Right lung (tissue), 10 donors: Measurements from ENCODE around the gene EIF2AK3. TPM values are rescaled to one million over a fixed set of nuclear protein-coding genes. Genes with fewer than 3 reads are reported as not detected.
"Not testable (repeated sequence)": the region's sequence is repeated elsewhere in the genome, so short reads cannot be mapped to it uniquely, and the experiment has no call there.

Experiments used
- DNase-seq, 2 donors: peaks; one replicate each; pipeline ENCODE4 v3.0.0-alpha.2; 2013
- long read RNA-seq, 8 donors: transcript quantifications; one replicate each; lab custom pipeline, GENCODE V29; 2026
- polyA plus RNA-seq, 5 donors: library from polyadenylated mRNA; unstranded; fragments of 120-200 nt; gene quantifications; one replicate each; pipeline versions ENCODE4 v1.2.1 to v1.2.3, GENCODE V29; 2013; ENCODE audit warnings: inconsistent platforms in 1 of 5, low replicate concordance in 1 of 5; ENCODE audit not compliant: insufficient read length in 5 of 5, insufficient read depth in 1 of 5

EIF2AK3 gene
- 10 to 100 TPM; 22.4 to 29.8 (median 29.0) TPM for polyA plus RNA-seq
- long read RNA-seq, donor 1, full-length matches to known transcripts = 3 of 8 reads
- long read RNA-seq, donor 1, partial matches to known transcripts = 5 of 8 reads
- long read RNA-seq, donor 1, other reads (novel, unspliced or antisense) = 0 of 8 reads
- long read RNA-seq, donor 2 = 0 reads
- long read RNA-seq, donor 3 = 0 reads
- long read RNA-seq, donor 4, full-length matches to known transcripts = 1 of 1 reads
- long read RNA-seq, donor 4, partial matches to known transcripts = 0 of 1 reads
- long read RNA-seq, donor 4, other reads (novel, unspliced or antisense) = 0 of 1 reads
- long read RNA-seq, donor 5, full-length matches to known transcripts = 2 of 2 reads
- long read RNA-seq, donor 5, partial matches to known transcripts = 0 of 2 reads
- long read RNA-seq, donor 5, other reads (novel, unspliced or antisense) = 0 of 2 reads
- long read RNA-seq, donor 6, full-length matches to known transcripts = 2 of 2 reads
- long read RNA-seq, donor 6, partial matches to known transcripts = 0 of 2 reads
- long read RNA-seq, donor 6, other reads (novel, unspliced or antisense) = 0 of 2 reads
- long read RNA-seq, donor 7, partial matches to known transcripts = 0 of 1 reads
- long read RNA-seq, donor 7, other reads (novel, unspliced or antisense) = 0 of 1 reads
- long read RNA-seq, donor 8, full-length matches to known transcripts = 1 of 1 reads
- long read RNA-seq, donor 8, partial matches to known transcripts = 0 of 1 reads
- long read RNA-seq, donor 8, other reads (novel, unspliced or antisense) = 0 of 1 reads

- peak; percentile 100 for DNase-seq
Measured at GRCh38 chr2:88627055-88627855, at the start of gene EIF2AK3. Gene EIF2AK3 (minus strand): TSS chr2:88627464. CDS start chr2:88627274, 190 bp downstream.

DNA sequence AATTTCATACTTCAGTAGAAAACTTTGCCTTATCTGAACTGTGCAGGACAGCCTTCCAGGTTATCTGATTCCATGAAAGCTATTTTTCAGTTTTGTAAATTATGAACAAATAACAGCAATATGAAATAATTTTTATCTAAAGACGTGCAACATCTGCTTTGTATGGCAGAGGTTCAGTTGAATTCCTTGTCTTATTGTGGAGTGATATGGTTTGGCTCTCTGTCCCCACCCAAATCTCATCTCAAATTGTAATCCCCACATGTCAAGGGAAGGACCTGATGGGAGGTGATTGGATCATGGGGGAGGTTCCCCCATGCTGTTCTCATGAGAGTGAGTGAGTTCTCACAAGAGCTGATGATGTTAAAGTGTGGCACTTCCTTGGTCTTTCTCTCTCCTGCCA lies 46.1 kb upstream of the EIF2AK3 start:
- no peak for DNase-seq

DNA sequence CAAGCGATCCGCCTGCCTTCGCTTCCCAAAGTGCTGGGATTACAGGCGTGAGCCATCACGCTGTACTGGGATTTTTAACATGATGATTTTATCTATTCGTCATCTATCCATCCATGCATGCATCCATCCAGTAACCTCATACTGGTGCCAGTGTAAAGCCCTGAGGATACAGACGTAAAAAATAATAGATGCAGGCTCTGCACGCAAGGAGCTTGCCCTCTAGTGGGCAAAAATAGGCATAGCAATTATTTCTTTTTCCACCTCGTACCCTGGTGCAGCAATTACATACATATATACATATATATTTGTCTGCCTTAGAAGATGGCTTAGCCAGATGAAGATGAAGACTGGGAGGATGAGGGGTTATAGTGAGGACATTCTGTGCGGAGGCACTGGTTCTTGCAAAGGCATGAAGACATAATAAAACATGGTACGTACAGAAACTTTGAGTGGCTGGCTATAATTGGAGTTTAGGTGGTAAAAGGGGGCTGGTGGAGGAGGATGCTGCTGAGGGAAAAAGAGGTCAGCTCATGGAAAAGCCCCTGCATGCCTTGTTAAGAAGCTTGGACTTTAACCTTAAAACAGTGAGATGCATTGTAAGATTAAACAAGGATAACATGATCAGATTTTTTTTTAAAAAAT lies 44.6 kb upstream of the EIF2AK3 start:
- peak; percentile 23 to 29 for DNase-seq

GRCh38 chr2:88669482-88670214 lies 42.4 kb upstream of the EIF2AK3 start:
- peak in 1 of 2 donors; percentile 2 for DNase-seq

DNA sequence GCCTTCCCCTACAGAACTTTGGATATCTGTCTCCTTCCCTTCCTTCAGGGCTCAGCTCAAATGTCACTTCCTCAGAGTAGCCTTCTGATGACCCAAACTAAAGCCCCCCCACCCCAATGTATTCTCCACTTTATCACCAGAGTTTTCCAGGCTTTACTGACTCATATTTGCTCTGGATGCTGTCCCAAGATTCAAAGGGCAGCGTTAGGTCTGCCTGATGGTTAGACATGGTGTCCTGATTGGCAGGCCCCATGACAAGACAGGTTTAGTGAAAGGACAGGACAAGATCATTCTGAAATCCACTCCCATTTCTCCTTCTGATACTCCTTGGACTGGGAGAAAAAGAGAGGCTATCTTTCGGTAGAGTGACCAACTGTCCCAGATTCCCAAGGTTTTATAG lies 41.6 kb upstream of the EIF2AK3 start:
- no peak for DNase-seq

DNA sequence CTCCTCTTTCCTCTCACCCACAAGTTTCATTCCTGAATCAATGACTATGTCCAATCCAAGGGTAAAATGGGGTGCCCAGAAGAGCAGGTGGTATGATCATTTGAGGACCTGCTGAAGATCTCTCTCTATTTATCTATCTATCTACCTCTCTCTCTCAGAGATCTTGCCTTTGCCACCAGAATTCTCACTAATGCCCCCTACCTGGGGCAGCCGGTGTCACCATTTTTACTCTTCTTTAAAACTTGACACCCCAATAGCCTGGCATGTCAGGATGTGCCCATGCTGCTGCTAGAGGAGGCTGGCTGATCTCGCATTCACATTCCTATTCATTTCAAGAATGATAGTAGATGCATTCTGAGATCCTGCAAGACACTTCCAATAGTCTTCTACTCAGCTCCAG lies 40.0 kb upstream of the EIF2AK3 start:
- DNase-seq = no peak

GRCh38 chr2:88666576-88666975 lies 39.3 kb upstream of the EIF2AK3 start:
- DNase-seq = no peak

GRCh38 chr2:88660622-88661021 lies 33.4 kb upstream of the EIF2AK3 start:
- no peak for DNase-seq

GRCh38 chr2:88659538-88659915 lies 32.3 kb upstream of the EIF2AK3 start:
- DNase-seq = no peak

- DNase-seq = no peak
Measured at GRCh38 chr2:88658881-88659537, 31.7 kb upstream of the EIF2AK3 start.

GRCh38 chr2:88658326-88658725 lies 31.1 kb upstream of the EIF2AK3 start:
- DNase-seq = no peak

- no peak for DNase-seq
Measured at GRCh38 chr2:88657131-88657530, 29.9 kb upstream of the EIF2AK3 start.

DNA sequence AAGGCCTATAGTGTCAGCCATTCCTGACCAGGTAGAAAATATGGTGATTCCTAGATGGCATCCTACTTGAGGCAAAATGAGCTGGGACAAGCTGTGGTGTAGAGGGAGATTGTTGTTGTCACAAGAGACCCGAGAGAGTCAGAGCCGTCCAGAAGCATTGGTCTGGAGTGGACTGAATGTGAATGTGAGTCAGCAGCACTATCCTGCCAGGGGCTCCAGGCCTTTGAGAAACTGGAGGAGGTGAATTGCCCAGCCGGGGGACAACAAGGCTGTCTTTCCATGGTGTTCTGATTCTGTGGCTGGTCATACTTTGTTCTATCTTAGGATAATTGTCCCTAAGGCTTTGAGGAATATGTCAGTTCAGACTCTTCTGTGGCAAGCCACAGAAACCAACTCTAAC lies 29.4 kb upstream of the EIF2AK3 start:
- no peak for DNase-seq

- DNase-seq = no peak
Measured at GRCh38 chr2:88654714-88655113, 27.4 kb upstream of the EIF2AK3 start.

DNA sequence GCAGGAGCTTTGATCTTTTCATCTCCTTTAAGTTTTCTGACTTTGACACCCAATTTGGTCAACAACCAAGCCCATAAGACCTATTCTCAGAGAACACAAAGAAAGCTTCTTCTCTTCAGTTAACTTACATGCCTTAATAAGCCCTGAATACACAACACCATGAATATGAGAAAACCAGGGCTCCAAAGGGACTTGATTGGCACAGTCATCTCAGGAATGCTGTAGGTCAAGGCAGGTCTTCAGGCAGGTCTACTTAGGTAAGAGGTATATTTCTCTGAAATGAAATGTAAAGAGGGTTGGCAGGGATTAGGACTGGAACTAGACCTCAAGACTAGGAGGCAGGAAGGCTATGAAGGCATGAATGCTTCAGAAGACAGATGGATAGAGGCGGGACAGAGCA lies 24.4 kb upstream of the EIF2AK3 start:
- DNase-seq = no peak

DNA sequence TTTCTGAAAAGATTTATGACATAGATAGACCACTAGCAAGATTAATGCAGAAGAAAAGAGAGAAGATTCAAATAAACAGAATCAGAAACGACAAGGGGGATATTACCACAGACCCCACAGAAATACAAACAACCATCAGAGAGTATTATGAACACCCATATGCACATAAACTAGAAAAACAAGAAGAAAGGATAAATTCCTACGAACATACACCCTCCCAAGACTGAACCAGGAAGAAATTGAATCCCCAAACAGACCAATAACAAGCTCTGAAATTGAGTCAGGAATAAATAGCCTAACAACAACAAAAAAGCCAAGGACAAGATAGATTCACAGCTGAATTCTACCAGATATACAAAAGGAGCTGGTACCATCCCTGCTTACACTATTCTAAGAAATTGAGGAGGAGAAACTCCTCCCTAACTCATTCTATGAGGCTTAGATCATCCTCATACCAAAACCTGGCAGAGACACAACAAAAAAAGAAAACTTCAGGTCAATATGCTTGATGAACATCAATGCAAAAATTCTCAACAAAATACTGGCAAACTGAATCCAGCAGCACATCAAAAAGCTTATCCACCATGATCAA lies 18.1 kb upstream of the EIF2AK3 start:
- not testable (repeated sequence) for DNase-seq

DNA sequence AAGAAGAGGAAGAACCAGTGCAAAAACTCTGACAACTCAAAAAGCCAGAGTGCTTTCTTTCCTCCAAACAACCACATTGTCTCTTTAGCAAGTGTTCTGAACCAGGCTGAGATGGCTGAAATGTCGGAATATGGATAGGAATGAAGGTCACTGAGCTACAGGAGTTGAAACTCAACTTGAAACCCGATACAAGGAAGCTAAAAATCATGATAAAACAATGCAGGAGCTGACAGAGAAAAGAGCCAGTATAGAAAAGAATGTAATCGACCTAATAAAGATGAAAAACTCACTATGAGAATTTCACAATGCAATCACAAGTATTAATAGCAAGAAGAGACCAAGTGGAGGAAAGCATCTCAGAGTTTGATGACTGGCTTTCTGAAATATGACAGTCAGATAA lies 15.0 kb upstream of the EIF2AK3 start:
- DNase-seq = no peak

GRCh38 chr2:88641330-88641729 lies 14.1 kb upstream of the EIF2AK3 start:
- DNase-seq = no peak

GRCh38 chr2:88639865-88640264 lies 12.6 kb upstream of the EIF2AK3 start:
- DNase-seq = no peak

- no peak for DNase-seq
Measured at GRCh38 chr2:88638743-88639142, 11.5 kb upstream of the EIF2AK3 start.
